ENCODE data around the gene SAFB2.

DNA sequence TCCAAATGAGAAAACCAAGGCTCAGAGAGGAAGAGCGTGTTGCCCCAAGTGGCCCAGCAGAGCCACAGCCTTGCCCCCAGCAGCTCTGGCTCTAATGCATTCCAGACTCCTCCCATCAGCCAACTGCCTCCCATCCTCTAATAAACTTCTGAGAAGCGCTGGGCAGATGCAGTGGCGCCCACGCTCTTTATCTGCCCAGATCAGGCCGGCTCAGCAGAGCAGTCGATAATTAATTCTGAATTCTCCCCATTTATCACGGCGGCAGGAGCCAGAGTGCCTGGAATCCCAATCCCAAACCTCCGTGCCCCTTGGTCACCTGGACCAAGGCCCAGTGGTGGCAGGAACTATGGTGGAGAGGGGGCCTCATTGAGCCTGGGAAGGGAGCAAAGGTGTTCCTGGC is 68.7 kb downstream of the SAFB2 start:
- TF ChIP-seq, protein P1, sequence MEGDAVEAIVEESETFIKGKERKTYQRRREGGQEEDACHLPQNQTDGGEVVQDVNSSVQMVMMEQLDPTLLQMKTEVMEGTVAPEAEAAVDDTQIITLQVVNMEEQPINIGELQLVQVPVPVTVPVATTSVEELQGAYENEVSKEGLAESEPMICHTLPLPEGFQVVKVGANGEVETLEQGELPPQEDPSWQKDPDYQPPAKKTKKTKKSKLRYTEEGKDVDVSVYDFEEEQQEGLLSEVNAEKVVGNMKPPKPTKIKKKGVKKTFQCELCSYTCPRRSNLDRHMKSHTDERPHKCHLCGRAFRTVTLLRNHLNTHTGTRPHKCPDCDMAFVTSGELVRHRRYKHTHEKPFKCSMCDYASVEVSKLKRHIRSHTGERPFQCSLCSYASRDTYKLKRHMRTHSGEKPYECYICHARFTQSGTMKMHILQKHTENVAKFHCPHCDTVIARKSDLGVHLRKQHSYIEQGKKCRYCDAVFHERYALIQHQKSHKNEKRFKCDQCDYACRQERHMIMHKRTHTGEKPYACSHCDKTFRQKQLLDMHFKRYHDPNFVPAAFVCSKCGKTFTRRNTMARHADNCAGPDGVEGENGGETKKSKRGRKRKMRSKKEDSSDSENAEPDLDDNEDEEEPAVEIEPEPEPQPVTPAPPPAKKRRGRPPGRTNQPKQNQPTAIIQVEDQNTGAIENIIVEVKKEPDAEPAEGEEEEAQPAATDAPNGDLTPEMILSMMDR (IDR thresholded peaks at IDR 0.05) = no peak
- TF ChIP-seq EP300 (IDR thresholded peaks at IDR 0.05) = no peak
- TF ChIP-seq POLR2AphosphoS5 (IDR thresholded peaks at IDR 0.05) = no peak
- no peak for TF ChIP-seq POLR2A (IDR thresholded peaks at IDR 0.05)
